Jurkat, Clone E6-1 (cell line): ENCODE results near the gene TMEM240.
"Not testable (repeated sequence)": the region's sequence is repeated elsewhere in the genome, so short reads cannot be mapped to it uniquely, and the experiment has no call there.

Experiments used
- DNase-seq: peaks from one replicate; pipeline ENCODE4 v3.0.0-alpha.2; 2011; ENCODE audit warnings: low read depth, low spot score
- H3K4me3 ChIP-seq: 2 replicates; pipeline ENCODE4 v1.5.1; 2011; ENCODE audit warnings: mild to moderate bottlenecking, low read length, control low read depth, moderate library complexity

Gene TMEM240

DNA sequence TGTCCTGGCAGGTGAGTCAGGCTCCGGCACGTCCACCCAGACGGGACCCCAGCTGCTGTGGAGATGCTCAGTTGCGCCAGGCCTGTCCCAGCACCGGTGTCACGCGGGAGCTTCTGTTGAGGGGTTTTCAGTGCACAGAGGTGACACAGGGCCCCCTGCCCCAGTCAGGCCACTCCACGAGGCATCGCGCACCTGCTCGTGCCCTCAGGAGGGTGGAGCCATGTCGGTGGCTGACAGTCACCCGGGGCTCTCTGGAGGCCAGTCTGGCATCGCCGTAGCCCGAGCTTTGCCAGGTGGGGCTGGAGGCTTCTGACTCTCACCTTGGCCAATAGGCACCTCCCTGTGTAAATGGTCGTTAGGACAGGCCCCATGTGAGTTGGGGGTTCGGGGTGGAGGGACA, 11.1 kb downstream of the TMEM240 start:
- DNase-seq, result no peak
- H3K4me3 ChIP-seq, result no peak overlapping the region

DNA sequence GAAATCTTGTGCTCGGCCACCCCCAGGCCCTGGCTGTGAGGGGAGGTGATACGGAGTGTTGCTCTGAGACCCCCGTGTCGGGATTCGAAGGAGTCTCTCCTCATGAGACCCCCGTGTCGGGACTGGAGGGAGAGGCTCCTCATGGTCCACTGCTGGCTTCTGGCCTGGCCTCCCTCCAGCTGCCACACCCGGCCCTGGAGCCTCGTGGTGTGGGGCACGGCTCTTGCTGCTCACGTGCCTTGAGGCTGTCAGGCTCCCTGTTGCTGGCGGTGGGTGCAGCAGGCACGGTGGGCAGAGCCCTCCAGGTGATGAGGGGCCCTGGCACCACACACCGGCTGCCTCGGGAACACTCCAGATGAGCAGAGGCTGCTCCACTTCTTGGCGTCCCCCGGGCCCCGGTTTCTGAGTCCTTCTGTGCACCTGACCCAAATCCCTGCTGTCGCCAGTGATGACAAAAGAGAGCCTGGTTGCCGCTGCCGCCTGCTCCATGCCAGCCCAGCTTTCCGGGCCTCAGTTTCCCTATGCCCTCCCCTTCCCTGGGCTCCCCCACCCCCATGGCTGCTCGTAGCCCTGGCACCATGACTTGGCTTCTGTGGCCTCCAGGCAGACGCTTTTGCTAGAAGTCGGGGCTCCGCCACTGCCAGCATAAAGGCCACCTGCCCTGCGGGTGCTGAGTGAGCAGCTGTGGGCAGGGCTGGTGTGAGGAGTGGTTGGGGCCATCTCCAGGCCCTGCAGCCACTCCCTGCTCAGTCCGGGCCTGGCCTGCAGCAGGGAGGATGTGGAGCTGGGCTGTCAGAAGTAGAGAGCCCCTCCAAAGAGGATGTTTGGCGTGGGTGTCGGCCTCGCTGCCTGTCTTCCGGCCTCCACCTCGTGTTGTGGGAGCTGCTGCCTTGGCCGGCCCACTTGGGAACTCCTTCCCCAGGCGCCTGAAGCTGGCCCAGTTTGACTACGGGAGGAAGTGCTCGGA, 11.8 kb downstream of the TMEM240 start:
- H3K4me3 ChIP-seq, result no peak overlapping the region
- no peak for DNase-seq

DNA sequence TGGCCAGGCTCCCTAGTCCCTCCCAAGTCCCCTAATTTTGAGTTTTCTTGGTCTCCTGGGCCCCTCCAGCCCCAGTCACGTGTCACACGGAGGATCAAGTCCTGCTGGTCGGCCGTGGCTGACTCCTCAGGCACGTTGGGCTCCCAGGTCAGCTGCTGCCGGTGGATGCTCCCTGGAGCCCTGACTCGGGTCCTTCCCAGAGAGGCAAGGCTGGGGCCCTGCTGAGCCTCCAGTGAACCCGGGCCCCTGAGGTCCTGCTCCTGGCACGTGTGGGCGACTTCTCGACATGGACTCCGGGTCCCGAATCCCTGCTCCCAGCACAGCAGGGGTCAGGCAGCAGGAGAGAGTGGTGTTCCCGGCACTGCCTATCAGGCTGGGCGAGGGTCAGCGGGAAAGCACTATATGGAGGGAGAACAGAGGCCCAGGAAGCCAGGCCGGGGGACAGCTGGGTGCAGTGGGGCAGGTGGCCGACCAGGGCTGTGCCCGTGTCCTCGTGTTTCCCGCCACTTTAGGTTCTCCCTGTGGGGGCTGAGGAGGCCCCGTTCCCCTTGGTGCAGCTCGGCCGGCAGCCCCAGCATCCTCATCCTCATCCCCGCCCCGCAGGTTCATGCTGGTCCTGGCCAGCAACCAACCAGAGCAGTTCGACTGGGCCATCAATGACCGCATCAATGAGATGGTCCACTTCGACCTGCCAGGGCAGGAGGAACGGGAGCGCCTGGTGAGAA, 13.2 kb downstream of the TMEM240 start:
- DNase-seq, result no peak
- no peak overlapping the region for H3K4me3 ChIP-seq

DNA sequence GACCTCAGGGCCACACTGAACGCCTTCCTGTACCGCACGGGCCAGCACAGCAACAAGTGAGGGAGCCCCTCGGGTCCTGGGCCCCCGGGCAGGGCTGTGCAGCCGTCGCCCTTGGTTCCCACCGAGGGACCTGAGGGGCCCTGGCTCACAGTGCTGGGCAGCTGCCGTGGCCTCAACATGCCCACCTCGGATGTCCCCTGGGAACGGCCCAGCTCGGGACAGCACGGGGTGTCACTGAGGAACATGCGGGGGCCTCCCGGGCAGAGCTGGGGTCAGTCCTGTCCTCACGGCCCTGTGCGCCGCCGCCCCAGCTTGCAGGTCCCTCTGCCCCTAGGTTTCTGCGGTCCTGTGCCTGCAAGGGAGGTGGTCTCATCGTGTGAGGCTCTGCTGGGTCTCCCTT, 13.9 kb downstream of the TMEM240 start:
- DNase-seq, H3K4me3 ChIP-seq: not testable (repeated sequence)

DNA sequence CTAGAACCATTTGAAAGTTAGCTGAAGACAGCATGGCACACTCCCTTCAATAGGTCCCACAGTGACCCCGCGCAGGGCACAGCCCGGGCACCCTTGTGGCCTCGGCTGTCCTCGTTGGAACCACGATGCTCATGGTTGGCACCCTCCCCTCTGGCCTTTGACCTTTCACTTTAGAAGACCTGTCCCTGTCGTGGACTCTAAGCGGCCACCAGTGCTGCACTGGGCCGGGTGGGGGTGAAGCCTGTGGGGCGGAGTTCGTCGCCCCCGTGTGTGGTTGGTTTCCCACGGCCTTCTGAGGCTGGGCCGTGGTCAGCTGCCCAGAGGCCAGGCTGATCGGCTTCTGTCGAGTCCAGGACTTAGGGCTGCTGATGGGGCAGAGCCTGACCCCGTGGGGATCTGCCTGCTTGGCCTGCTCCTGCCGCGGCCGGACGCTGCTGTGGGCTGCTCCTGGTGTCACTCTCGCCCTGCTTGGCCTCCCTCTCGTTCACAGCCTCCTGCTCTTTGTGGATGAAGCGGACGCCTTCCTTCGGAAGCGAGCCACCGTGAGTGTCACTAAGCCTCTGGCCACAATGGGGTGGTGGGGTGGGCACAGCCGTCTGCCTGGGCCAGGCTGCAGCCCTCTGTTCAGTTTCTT, 15.6 kb downstream of the TMEM240 start:
- H3K4me3 ChIP-seq, DNase-seq: not testable (repeated sequence)

DNA sequence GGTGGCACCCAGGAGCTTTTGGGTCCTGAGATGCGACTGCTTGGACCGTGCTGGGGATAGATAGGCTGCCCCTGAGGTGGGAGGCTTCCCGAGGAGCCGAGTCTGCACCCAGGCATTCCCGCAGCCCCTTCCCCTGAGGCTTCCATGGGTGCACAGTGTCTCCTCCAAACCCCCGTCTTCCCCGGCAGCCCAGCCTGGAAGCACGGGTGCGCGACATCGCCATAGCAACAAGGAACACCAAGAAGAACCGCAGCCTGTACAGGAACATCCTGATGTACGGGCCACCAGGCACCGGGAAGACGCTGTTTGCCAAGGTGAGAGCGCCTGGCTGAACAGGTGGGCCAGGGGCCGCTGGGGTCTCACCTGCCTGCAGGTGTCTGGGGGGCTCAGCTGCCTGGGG, 16.8 kb downstream of the TMEM240 start:
- not testable (repeated sequence) for DNase-seq, H3K4me3 ChIP-seq

DNA sequence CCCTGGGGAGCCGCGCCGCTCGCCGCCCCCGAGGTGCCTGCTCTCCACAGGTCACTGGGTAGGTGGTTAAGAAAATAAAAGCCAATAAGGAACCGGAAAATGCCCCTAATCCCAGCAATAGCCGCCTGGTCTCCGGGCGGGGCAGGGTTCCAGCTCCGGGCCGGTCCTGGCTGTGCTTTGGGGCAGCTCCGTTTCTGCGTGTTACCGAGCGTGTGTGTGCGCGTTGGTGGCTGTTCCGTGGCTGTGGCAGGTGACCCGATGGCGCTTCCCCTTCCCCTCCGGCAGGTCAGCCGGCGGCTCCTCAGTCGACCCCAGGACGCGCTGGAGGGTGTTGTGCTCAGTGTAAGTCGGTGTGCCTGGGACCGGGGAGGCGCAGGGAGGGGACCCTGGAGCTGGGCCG, 17.2 kb downstream of the TMEM240 start:
- H3K4me3 ChIP-seq, DNase-seq: not testable (repeated sequence)

DNA sequence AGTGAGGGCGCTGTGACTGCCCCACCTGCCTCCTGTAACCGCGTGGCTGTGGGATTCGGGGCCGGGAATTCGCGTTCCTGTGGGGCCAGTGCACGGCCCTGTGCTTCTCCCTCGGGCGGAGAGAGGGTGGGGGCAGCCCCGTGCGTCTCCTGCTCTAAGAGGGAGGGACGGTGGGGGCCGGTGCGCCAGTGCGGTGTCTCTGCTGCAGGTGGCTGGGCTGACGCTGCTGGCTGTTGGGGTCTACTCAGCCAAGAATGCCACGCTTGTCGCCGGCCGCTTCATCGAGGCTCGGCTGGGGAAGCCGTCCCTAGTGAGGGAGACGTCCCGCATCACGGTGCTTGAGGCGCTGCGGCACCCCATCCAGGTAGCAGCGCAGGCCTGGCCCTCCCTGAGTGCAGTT, 17.9 kb downstream of the TMEM240 start:
- not testable (repeated sequence) for DNase-seq, H3K4me3 ChIP-seq

DNA sequence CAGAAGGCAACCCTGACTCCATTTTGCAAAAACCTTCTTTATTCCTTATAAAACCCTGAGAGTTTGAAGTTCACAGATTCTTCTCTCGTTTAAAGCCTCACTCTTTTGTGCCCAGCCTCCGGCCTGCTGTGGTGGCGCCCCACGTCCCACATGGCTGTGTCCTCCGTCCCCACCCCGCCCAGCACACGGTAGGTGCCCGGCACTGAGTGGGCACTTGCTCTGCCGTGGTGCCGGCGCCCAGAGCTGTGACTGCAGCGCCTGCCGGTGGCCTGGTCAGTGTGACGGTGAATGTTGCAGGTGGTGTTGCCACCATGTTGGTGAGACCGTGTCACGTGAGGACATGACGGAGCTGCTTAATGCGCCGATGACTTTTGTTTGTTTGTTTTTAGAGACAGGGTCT, 19.1 kb downstream of the TMEM240 start:
- no peak overlapping the region for H3K4me3 ChIP-seq
- DNase-seq, result no peak

DNA sequence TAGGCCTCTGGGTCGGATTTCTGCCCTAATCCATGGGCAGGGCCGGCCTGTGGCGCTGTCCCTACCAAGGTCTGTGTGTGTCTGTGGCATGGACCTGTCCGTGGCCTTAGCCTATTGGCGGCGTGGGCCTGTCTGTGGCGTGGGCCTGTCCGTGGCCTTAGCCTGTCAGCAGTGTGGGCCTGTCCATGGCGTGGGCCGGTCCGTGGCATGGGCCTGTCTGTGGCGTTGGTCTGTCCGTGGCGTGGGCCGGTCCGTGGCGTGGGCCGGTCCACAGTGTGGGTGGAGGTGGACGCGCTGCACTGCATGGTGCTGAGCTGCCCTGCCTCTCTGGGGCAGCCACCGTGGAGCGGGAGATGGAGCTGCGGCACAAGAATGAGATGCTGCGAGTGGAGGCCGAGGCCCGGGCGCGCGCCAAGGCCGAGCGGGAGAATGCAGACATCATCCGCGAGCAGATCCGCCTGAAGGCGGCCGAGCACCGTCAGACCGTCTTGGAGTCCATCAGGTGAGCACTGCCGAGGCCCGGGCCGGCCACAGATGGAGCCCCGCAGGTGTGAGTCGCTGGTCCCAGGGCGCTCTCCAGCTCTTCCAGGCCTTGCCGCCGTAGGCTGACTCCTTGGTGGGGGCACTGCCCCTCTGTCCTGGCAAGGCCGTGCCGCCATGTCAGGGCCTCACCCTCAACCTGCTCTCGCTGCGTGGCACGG, 20.5 kb downstream of the TMEM240 start:
- H3K4me3 ChIP-seq, DNase-seq: not testable (repeated sequence)

DNA sequence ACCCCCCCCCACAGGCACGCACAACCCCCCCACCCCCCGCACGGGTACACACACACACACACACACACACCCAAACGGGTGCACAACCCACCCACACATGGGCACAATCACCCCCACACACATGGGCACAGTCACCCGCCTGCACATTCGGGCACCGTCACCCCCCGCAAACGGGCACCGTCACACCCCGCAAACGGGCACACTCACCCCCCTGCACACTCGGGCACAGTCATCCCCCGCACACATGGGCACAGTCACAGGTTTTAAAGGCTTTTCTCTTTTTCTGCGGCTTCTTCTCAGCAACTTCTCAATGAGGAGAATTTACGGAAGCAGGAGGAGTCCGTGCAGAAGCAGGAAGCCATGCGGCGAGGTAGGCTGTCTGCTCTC, 21.8 kb downstream of the TMEM240 start:
- H3K4me3 ChIP-seq, DNase-seq: not testable (repeated sequence)

DNA sequence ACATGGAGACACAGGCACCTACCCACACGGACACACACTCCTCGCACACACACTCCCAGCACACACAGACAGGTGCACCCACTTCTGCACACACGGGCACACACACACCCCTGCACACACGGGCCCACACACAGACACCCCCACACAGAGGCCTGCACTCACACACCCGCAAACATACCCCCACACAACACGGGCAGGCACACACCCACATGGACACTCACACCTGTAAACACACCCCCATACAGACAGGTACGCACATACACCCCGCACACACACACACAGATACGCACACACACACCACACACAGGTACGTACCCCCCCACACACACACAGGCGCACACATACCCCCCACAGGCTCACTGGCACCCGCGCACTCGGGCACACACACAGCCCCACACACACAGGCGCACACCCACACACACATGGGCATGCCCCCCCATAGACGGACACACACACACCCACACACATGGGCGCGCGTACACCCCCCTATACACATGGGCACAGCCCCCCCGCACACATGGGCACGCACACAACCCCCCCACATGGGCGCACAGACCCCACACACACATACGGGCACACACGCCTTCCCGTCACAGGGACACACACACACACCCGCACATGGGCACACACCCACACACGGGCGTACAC, 22.3 kb downstream of the TMEM240 start:
- no peak overlapping the region for H3K4me3 ChIP-seq
- no peak for DNase-seq

DNA sequence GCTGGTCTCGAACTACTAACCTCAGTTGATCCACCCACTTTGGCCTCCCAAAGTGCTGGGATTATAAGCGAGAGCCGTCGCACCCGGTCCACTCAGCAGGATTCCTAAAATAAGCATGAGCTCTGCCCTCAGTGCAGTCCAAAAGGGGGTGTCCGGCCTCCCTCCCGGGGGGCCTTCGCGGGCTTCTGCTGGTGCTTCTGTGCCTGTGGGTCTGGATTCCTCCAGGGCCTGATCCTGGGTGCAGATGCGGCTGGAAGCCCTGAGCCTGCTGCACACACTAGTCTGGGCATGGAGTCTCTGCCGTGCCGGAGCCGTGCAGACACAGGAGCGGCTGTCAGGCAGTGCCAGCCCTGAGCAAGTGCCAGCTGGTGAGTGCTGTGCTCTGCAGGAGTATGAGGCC, 23.5 kb downstream of the TMEM240 start:
- not testable (repeated sequence) for DNase-seq, H3K4me3 ChIP-seq

DNA sequence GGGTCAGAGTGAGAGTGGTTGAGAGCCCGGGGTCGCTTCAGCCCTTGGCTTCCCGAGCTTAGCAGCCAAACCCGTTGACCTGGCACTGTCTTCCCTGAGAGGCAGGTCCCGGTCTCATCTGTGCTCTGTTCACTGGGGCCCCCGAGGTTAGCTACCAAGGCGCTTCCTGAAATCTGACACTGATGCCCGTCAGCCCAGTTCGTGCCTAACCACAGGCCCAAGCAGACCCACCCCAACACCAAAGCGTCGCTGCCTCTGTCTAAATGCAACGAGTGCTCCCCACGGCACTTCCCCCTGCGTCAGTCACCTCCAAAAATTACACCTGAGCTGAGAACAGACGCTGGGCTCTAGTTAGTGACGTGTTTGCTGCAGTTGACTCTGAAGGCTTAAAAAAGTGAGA, 26.0 kb downstream of the TMEM240 start:
- not testable (repeated sequence) for H3K4me3 ChIP-seq

DNA sequence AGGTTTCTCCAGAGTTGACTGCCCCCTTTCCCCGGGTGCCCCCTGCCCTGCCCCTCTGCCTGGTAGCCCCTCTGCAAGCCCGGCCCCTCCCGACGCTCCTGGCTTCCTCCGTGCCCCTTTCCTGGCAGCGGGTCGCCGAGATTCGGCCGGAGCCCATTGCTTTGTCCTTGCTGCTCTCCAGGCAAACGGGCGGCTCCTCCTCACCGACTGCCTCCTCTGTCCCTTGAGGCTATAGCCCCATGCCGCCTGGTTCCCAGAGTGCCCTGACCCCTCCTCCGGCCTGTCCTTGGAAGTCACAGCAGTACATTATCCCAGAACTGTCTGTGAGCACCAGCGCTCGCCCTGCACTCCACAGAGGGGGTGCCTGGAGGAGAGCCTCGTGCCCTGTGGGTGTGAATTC, 26.7 kb downstream of the TMEM240 start:
- peak overlapping the region; percentile 27; the same call in 1 of the 2 replicates for H3K4me3 ChIP-seq
- DNase-seq, result not testable (repeated sequence)

More for the DNA sequence above, 26.0 kb downstream of the TMEM240 start:
- DNase-seq, result not testable (repeated sequence)

DNA sequence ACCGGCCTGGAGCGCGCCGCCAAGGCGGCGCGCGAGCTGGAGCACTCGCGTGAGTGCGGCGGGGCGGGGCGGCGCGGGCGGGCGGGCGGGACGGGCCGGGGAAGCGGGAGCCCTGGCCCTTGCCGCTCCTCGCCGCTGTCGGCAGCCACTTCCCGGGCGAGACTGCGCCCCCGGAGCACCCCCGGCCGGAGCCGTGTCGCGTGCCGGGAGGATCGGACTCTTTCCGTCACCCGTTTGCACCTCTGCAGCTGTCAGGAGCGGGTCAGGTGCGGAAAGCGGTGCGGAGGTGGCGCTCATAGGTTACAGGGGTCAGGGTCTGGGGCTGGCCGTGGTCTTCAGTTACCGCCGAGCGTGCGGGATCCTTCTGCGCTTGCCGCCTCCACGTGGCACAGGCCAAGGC, 28.0 kb downstream of the TMEM240 start:
- not testable (repeated sequence) for DNase-seq
- peak overlapping the region; percentile 57 for H3K4me3 ChIP-seq

DNA sequence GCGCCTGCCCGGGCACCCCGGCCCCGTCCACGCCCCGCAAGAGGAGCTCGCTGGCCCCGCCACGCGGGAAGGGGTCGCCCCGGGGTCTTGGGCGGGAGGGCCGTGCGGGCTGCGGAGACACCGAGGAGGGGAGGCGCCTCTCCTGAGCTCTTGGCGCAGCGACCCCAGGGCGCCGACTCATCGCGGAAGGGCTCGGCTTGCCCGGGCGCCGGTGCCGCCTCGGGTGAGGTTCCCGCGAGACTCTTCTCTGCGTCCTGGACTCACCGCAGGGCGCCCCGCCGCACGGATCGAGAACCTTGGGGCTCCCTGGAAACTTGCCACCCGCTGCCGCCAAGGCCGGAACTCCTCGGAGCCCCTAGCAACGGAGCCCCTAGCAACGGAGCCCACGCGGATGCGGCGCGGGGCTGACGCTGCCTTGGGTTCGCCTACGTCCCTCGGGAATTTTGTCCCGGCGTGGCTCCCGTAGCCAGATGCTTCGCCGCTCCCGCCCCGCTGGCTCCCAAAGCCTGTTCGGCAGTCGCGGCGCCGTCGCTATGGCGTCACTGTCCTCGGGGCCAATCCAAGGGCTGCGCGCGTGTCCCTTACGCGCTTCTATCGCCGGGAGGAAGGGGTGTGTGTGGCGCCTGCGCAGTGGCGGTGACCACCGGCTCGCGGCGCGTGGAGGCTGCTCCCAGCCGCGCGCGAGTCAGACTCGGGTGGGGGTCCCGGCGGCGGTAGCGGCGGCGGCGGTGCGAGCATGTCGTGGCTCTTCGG, 28.7 kb downstream of the TMEM240 start, which contains the start of gene ATAD3A:
Gene ATAD3A, plus strand, starts transcription at position 630 of the 753 bp plus-strand sequence. Its CDS starts 107 bp downstream, at position 737.
- DNase-seq, result peak; percentile 95

More for the DNA sequence above, 28.7 kb downstream of the TMEM240 start, which contains the start of gene ATAD3A:
- H3K4me3 ChIP-seq, result peak within 1 kb of the TSS; percentile 57
